GM13977 (cell line): ENCODE measurements around the gene CDON.
"Not testable (repeated sequence)": the region's sequence is repeated elsewhere in the genome, so short reads cannot be mapped to it uniquely, and the experiment has no call there.

Experiments used
- DNase-seq: peaks from one replicate; pipeline ENCODE4 v3.0.0; 2012; ENCODE audit warnings: low spot score
- CTCF ChIP-seq: IDR thresholded peaks from 2 replicates; pipeline ENCODE4 v1.5.1; 2012; ENCODE audit warnings: mild to moderate bottlenecking, control low read depth; ENCODE audit not compliant: insufficient read depth; ENCODE audit errors: extremely low read depth, missing control alignments
- in situ Hi-C: fragments of 300-500 bp; cut with MboI; formaldehyde crosslinking; loops from one replicate; pipeline ENCODE4 v1.12.0; 2022; ENCODE audit warnings: low sequenced_read_pairs, low pct_unique_long_range_greater_than_20kb, mixed read lengths, inconsistent platforms; ENCODE audit not compliant: unreplicated experiment

CDON gene

GRCh38 chr11:126032375-126032774 lies 30.3 kb downstream of the CDON start:
- DNase-seq: no peak
- in situ Hi-C loops: no loop called here
- TF ChIP-seq CTCF: no peak

- TF ChIP-seq CTCF: no peak
- in situ Hi-C loops: no loop called here
- no peak for DNase-seq
These were observed 32.9 kb downstream of the CDON start for GRCh38 chr11:126029805-126030204.

- no peak for DNase-seq
- in situ Hi-C loops: no loop called here
- TF ChIP-seq CTCF: no peak
These were observed 33.4 kb downstream of the CDON start for GRCh38 chr11:126029237-126029636.

GRCh38 chr11:126028534-126028933 lies 34.1 kb downstream of the CDON start:
- DNase-seq, in situ Hi-C loops: not testable (repeated sequence)

- in situ Hi-C loops: no loop called here
- TF ChIP-seq CTCF: no peak
- DNase-seq: no peak
These were observed 36.1 kb downstream of the CDON start for GRCh38 chr11:126026579-126026978.

GRCh38 chr11:126025822-126026221 lies 36.8 kb downstream of the CDON start:
- in situ Hi-C loops: no loop called here
- DNase-seq: no peak
- no peak for TF ChIP-seq CTCF

- DNase-seq: no peak
- in situ Hi-C loops: no loop called here
- no peak for TF ChIP-seq CTCF
These were observed 38.5 kb downstream of the CDON start for GRCh38 chr11:126024123-126024522.

- in situ Hi-C loops: no loop called here
- TF ChIP-seq CTCF: no peak
- no peak for DNase-seq
These were observed 49.8 kb downstream of the CDON start for GRCh38 chr11:126012852-126013251.
